ENCODE measurements around the gene NINJ1.
"Not testable (repeated sequence)": the region's sequence is repeated elsewhere in the genome, so short reads cannot be mapped to it uniquely, and the experiment has no call there.

NINJ1 gene

DNA sequence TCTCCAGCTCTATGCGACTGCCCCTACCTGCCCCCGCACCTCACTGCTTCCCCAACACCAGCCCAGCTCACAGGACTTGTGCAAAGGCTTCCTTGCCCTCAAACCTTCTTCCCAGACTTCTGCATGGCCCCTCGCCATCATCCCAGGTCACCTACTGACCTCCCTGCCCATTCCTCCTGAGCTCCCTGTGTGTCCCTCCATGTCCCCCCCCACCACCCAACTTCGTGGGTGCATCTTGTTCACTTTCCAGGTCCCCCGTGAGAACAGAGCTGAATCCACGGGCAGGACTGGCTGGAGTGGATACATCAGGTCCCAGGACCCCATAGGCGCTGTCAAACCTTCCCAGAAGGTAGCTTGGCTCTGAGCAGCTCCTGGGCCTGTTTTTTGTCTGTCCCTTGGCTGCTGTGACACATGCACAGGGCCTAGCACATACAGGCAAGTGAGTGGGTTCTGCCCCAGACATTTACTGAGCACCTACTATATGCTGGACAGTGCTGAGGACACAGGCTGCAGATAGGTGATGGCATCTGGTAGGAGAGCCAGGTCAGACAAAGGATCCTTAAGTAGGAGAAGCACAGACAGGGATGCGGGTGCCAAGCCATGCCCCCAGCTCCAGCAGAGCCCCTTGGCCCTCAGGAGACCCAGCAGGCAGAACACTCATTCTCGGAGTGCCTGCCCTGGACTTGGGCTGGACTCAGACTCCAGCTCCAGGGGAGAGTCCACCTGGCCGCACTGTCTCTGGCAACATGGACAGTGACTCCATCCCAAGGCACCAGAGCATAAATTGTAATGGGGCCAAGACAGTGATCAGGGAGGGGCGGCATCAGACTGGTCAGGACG, 15.0 kb downstream of the NINJ1 start:
- DNase-seq: no peak

DNA sequence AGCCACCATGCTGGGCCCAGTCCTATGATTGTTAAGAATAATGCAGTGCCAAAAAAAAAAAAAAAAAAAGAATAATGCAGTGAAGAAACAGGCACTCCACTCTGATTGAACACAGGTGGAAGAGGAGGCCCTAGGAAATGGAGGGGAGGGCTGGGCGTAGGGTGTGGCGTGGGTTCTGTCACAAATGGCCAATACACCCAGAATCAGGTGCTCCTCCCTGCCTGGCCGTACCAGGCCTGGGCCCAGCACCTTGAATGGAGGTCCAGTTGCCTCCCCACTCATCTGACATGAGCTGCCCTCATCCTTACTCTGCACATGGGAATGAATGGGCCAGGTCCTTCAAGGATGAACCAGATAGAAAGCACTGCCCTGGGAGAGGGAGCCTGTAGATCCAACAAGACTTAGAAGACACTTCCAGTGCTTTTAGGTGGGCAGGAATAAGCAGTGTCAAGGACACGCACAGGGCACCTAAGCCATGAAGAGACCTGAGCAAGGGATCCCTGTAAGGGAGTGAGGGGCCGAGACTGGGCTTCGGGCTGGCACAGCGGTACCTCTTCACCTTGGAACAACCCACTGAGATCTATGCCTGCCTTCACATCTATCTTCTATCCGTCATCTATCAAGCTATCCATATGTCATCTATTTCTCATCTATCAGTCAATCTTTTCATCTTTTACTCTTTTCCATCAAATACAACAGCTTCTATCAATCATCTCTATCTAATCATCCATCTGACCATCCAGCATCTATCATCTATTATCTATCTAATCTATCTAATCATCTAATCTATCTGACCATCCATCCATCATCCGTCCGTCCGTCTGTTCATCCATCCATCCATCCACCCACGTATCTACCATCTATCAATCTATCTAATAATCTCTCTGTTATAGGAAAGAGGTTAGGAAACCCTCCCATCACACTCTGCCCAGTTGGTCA, 15.9 kb downstream of the NINJ1 start:
- DNase-seq: no peak

DNA sequence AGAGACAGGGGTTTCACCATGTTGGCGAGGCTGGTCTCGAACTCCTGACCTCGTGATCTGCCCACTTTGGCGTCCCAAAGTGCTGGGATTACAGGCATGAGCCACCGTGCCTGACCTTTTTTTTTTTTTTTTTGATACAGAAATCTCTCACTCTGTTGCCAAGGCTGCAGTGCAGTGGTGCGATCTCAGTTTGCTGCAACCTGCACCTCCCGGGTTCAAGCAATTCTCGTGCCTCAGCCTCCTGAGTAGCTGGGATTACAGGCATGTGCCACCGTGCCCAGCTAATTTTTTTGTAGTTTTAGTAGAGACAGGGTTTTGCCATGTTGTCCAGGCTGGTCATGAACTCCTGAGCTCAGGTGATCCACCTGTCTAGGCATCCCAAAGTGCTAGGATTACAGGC, 16.5 kb downstream of the NINJ1 start:
- not testable (repeated sequence) for DNase-seq

GRCh38 chr9:93116072-93116961, 17.7 kb downstream of the NINJ1 start:
- DNase-seq: no peak

DNA sequence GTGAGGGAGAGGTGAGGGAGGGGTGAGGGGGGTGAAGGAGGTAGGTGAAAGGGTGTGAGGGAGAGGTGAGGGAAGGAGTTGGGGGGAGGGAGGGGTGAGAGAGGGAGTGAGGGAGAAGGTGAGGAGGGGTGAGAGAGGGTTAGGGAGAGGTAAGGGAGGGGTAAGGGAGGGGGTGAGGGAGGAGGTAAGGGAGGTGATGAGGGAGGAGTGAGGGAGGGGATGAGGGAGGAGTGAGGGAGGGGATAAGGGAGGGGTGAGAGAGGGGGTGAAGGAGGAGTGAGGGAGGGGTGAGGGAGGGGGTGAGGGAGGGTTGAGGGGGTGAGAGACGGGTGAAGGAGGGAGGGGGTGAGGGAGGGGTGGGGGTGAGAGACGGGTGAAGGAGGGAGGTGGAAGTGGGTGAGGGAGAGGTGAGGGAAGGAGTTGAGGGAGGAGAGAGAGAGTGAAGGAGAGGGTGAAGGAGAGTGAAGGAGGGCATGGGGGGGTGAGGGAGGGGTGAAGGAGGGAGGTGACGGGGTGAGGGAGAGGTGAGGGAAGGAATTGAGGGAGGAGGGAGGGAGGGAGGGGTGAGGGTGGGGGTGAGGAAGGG, 18.5 kb downstream of the NINJ1 start:
- no peak for DNase-seq

DNA sequence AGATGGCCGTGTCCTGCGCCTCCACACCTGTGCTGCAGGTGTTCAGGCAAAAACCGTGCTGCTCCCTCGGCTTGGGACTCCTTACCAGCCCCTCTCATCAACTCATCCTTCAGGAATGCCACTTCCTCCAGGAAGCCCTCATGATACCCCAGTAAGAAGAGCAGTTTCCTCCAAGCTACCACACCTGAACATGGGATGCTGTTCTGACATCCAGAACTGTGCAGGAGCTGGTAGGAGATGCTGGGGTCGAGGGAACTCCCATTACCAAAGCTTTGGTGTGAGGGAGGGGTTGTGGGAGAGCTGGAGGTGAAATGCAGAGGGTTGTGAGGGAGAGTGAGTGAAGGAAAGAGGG, 19.1 kb downstream of the NINJ1 start:
- no peak for DNase-seq

DNA sequence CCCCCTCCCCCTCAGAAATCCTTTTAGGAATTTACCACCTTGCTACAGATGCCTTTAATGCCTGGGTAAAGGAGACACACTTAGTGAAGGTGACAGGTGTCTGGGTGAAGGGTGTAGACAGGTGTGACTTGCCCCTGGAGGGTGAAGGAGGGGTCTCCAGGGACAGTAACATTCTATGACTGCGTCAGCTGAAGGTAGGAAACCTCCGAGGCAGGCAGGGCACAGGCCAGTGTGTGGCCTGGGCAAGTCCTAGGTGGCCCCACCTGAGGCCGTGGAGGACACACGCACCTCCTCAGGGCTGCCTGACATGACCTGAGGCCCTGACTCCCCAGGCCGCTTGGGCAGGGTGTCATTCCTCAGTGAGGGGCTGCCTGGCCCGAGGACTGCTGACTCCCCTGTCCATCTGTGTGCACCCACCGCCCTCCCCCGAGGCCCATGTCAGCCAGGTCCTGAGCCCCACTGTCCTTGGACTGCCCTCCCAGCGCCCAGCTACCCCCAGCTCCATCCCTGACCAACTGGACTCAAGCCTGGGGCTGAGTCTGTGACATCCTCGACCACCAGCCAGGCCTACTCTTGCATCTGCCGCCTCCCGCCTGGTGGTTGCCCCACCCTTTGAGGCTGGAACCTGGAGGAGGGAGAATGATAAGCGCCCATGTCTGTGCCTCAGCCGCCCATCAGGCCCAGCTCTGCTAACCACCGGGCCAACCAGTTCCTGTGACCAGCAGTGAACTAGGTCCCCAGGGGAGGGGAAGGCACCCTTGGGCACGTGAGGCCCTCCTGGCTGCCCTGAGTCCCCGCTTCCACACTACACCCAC, 19.7 kb downstream of the NINJ1 start:
- DNase-seq: no peak

DNA sequence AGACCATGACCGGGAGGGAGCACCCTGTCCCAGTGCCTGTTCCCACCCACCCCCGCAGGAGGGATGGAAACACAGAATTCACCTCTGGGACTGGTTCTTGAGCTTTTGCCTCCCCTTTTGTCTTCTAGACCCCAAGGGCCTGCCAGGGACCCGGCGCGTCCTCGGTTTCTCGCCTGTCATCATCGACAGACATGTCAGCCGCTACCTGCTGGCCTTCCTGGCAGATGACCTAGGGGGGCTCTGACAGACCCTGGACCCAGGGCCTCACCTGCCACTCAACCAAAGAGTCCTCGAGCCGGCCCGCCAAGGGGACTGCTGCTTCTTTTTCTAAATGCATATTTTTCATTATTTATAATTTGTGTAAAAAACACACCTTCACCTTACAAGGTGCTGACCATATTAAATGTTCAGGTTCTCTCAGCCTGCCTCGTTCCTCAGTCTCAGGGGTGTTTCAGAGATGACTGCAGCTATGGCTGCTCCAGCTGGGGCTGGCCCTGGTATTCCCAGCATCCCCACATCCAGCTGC, 21.1 kb downstream of the NINJ1 start:
- DNase-seq: no peak

DNA sequence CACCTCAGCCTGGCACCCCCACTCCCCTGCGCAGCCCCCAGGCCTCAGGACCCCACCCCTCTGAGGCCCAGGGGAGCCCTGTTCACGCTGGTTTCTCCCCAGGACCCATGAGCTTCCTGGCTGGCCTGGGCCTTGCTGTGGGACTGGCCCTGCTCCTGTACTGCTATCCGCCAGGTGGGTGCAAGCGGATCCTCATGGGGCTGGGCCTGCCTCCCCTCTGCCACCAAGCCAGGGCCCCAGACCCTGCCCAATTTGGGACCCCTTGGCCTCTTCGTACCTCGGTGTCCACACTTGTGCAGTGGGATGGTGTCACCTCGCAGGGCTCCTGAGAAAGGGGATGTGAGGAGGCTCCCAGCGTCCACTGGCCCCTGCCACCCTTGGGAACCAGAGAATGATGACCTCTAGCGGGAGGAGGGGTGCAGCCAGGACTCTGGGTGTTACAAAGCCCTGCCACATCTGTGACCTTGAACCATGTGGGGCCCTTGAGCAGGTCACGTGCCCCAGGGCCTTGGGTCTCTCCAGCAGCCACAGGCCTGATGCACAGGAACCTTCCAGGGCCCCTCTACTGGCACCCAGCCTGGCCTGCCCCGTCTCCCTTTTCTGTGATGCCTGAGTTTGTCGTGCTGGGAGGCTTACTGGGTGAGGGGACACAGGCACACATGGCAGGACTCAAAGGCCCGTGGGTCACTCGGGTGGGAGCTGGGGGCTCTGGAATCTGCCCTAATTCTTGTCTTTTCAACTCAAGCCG, 21.8 kb downstream of the NINJ1 start:
- DNase-seq: no peak

- DNase-seq: no peak
These were observed 22.5 kb downstream of the NINJ1 start for GRCh38 chr9:93111371-93112115.

- no peak for DNase-seq
These were observed 23.1 kb downstream of the NINJ1 start for GRCh38 chr9:93111001-93111370.

- DNase-seq: no peak
These were observed 23.7 kb downstream of the NINJ1 start for GRCh38 chr9:93110311-93110855.

GRCh38 chr9:93108291-93109041, 25.6 kb downstream of the NINJ1 start:
- DNase-seq: no peak

DNA sequence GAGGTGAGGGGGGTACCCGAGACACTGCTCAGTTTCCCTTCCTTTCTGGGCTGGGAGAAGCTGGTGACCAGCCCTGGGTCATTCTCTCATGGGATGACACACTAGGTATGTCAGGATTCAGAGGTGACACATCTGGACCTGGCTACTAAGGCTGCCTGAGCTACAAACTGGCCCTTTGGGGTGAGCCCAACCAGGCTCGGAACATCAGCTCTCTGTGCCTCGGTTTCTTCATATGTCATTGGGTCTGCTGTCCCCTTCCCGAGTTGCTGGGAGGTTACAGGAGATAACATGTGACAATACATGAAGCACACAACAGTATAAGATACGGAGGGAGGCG, 26.3 kb downstream of the NINJ1 start:
- DNase-seq: no peak

DNA sequence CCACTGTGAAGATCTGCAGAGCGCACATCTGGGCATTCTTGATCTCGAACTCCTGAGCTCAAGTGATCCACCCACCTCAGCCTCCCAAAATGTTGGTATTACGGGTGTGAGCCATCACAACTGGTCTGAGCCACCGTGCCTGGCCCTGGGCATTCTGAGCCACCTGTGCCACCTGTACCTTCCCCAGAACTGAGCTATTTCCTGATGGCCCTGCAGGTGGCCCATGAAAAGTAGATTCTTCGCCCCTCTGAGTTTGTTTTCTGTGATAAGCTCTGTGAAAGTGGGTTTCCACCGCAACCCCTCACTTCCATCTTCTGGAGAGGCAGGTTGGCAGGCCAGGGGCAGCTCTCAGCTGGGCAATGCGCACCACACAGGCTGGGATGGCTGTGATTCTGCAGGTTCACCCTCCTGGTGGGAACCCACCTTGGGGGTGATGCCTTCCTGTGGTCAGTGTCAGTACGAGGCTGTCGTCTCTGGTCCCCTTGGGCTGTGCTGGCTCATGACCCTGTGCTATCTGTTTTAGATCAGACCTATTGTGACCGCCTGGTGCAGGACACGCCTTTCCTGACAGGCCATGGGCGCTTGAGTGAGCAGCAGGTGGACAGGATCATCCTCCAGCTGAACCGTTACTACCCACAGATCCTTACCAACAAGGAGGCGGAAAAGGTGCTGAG, 26.8 kb downstream of the NINJ1 start:
- DNase-seq: no peak

GRCh38 chr9:93105620-93106019, 28.4 kb downstream of the NINJ1 start:
- DNase-seq: no peak

- not testable (repeated sequence) for DNase-seq
These were observed 33.0 kb downstream of the NINJ1 start for GRCh38 chr9:93101086-93101485.

GRCh38 chr9:93100276-93100636, 33.8 kb downstream of the NINJ1 start:
- no peak for DNase-seq

Data from cerebellar nuclear complex (tissue), 1 donor.